GM23248 (cell line): ENCODE data around the gene TNS3.

Experiments used
- EZH2 ChIP-seq: fragments of 200-600 bp; sonication (generic); IDR thresholded peaks from 2 replicates; pipeline ENCODE4 v1.6.1; 2018; ENCODE audit warnings: antibody characterized with exemption, mild to moderate bottlenecking; ENCODE audit not compliant: insufficient read depth, poor library complexity, severe bottlenecking
- EZH2phosphoT487 ChIP-seq: fragments of 200-600 bp; sonication (generic); IDR thresholded peaks from 2 replicates; pipeline ENCODE4 v1.6.1; 2018; ENCODE audit warnings: antibody characterized with exemption, moderate library complexity, mild to moderate bottlenecking, low read depth; ENCODE audit not compliant: insufficient read depth

- TF ChIP-seq EZH2 (no peak), EZH2phosphoT487 (no peak)
Observed at GRCh38 chr7:47253650-47254080, 328.2 kb downstream of the TNS3 start.
